HG02938 (cell line): Measurements from ENCODE around the gene ZNF831.

Source experiments
- ATAC-seq: cut with Tn5 transposase; IDR thresholded peaks from one replicate; pipeline ENCODE4 v1.9.1; 2021; ENCODE audit warnings: mild to moderate bottlenecking, moderate library complexity; ENCODE audit not compliant: unreplicated experiment

The ZNF831 gene

GRCh38 chr20:59154317-59155013 lies 9.2 kb upstream of the ZNF831 start:
- no peak for ATAC-seq

GRCh38 chr20:59157064-59157463 lies 6.6 kb upstream of the ZNF831 start:
- ATAC-seq: no peak

GRCh38 chr20:59157531-59157930 lies 6.1 kb upstream of the ZNF831 start:
- ATAC-seq: no peak

DNA sequence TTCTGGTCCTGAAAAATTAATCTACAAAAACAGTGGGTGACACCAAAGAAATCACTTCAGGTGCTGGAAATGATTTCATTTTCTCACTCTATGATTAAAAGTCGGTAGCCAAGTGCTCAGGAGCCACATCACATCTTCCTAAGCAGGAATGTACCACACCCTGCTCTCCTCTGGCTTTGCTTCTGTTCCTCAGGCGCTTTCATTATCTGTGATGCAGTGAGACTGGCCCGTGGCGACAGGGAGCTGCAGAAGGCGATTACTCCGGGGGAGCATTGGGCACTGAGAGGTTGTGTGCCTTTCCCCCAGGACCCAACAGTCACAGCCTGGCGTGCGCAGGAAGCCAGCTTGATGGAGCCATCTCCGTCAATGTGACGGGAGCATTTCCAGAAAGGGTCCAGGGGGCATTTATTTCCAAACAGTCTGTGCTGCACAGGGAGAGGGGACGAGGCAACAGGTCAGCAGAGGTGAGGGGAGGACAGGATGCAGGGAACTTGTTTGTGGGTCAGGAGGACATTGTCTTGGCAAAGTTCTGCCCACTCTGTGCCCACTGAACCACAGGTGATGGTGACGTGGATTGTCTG lies 5.6 kb upstream of the ZNF831 start:
- ATAC-seq: no peak

GRCh38 chr20:59158673-59159072 lies 4.9 kb upstream of the ZNF831 start:
- ATAC-seq: no peak

DNA sequence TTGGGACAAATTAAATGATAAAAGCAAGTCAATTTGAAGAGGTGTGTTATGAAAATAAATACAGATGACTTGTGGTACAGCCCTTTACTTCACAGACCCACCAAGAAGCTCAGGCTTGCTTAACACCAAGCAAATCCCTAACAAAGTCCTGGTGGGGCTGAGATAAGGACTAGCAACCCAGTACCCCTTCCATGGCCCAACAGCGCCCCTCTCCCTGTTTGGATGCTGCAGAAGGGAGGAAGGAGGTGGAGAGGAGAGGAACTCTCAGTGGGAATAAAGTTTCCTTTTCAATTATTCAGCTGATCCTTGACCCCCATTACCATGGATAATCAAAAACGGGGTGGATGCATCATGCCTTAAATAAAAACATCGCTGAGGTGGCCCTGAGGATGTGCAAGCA lies 4.5 kb upstream of the ZNF831 start:
- ATAC-seq: no peak

GRCh38 chr20:59159493-59160376 lies 3.9 kb upstream of the ZNF831 start:
- ATAC-seq: no peak

GRCh38 chr20:59160389-59161115 lies 3.1 kb upstream of the ZNF831 start:
- ATAC-seq: no peak

GRCh38 chr20:59161721-59162120 lies 1.9 kb upstream of the ZNF831 start:
- ATAC-seq: no peak

GRCh38 chr20:59164686-59165391 lies 1.2 kb downstream of the ZNF831 start:
- ATAC-seq: no peak

DNA sequence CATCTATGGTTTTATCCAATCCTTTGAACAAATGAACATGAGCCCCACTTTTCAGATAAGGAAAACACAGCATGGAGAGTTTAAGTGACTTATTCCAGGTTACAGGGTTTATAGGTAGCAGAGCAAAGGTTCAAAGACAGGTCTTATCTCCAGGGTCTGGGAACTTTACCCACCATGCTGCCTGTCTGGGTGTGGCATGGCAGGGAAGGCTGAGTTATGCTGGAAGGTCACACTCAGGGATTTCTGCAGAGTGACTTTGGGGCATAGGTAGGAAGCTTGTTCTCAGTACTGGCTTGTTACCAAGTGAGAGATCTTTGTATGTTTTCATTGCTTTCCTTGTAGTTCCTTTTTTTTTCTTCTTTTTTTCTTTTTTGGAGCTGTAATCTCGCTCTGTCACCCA lies 1.8 kb downstream of the ZNF831 start:
- no peak for ATAC-seq

GRCh38 chr20:59165891-59166709 lies 2.5 kb downstream of the ZNF831 start:
- ATAC-seq: no peak

GRCh38 chr20:59170406-59171349 lies 7.1 kb downstream of the ZNF831 start:
- no peak for ATAC-seq

GRCh38 chr20:59171986-59172385 lies 8.4 kb downstream of the ZNF831 start:
- ATAC-seq: no peak

GRCh38 chr20:59173938-59174491 lies 10.4 kb downstream of the ZNF831 start:
- ATAC-seq: no peak

GRCh38 chr20:59175002-59175401 lies 11.4 kb downstream of the ZNF831 start:
- ATAC-seq: no peak

DNA sequence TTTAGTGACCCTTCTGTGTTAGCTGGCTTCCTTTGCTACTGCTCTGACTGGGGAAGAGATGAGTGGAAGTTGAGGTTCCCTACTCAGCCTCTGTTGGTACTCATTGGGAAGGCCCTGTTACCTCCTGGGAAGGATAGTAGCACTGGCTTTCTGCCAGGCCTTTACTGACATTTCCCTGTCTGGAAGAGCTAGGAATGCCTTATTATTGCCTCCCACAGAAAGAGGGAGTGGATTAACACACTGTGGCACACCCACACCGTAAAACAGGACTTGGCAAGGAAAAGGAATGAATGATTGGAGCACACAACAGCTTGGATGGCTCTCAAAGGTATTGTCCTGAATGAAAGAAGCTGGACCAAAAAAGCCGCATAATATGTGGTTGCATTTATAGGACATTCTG lies 12.2 kb downstream of the ZNF831 start:
- ATAC-seq: no peak

DNA sequence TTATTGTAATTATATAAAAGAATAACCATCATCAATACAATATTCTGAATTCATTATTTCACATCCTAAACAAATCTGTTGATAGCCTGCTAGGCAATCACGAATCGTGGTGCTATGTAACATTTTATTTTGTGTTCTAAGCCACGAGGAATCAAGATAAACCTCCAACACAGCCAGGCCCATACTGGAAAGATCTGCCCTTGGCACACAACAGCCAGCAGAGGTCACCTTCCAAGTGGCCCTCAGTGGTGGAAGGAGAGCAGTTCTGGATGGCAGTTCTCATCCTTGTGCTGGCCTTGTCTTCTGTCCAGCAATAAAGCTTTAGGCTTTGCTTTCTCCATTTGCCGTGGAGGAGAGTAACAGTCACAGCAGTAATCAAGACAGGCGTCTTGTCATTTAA lies 13.2 kb downstream of the ZNF831 start:
- no peak for ATAC-seq
